Nephron progenitor cell (in vitro differentiated cells): ENCODE results near the gene IFNAR1.
A peak's percentile ranks its signal among the peaks of the same experiment; 100 is the strongest.

Source experiments
- DNase-seq: peaks from one replicate; pipeline ENCODE4 v3.0.0; 2021
- H3K27ac Mint-ChIP-seq: 2 replicates; pipeline ENCODE4 v1.8.0; 2021; ENCODE audit warnings: mild to moderate bottlenecking, moderate library complexity, mixed read lengths
- H3K27me3 Mint-ChIP-seq: 2 replicates; pipeline ENCODE4 v1.8.0; 2021; ENCODE audit warnings: mild to moderate bottlenecking, low read depth, mixed read lengths; ENCODE audit not compliant: poor library complexity
- H3K36me3 Mint-ChIP-seq: 2 replicates; pipeline ENCODE4 v1.8.0; 2021; ENCODE audit warnings: low read depth, mixed read lengths
- H3K4me1 Mint-ChIP-seq: 2 replicates; pipeline ENCODE4 v1.8.0; 2021; ENCODE audit warnings: mixed read lengths
- H3K4me3 Mint-ChIP-seq: 2 replicates; pipeline ENCODE4 v1.8.0; 2021; ENCODE audit warnings: mild to moderate bottlenecking, moderate library complexity, mixed read lengths
- H3K9me3 Mint-ChIP-seq: 2 replicates; pipeline ENCODE4 v1.8.0; 2021; ENCODE audit warnings: mild to moderate bottlenecking, moderate library complexity, mixed read lengths
- TF ChIP-seq, protein P1 (sequence below): fragments of 200-600 bp; sonication (generic); IDR thresholded peaks from 2 replicates; pipeline ENCODE4 v1.5.0; 2021; ENCODE audit warnings: antibody characterized with exemption

The IFNAR1 gene

DNA sequence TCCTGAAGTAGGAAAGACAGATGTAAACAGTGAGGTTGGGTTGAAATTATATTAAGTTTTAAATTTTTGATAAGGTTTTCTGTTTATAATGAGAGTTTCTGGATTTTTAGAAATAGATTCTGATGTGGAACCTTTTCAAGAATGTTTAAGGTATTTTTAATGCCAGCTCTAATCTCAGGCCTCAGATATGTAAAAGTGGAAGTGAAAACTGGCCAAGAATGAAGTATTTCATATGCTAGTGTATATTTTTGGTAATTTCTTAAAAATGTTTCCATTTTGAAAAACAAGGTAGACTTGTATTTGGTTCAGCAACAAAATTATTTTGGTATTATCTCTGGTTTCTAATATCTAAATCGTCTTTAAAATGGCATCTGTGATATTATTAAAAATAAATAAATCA, 14.4 kb downstream of the IFNAR1 start:
- H3K27ac Mint-ChIP-seq, result no peak overlapping the region
- TF ChIP-seq, protein P1, sequence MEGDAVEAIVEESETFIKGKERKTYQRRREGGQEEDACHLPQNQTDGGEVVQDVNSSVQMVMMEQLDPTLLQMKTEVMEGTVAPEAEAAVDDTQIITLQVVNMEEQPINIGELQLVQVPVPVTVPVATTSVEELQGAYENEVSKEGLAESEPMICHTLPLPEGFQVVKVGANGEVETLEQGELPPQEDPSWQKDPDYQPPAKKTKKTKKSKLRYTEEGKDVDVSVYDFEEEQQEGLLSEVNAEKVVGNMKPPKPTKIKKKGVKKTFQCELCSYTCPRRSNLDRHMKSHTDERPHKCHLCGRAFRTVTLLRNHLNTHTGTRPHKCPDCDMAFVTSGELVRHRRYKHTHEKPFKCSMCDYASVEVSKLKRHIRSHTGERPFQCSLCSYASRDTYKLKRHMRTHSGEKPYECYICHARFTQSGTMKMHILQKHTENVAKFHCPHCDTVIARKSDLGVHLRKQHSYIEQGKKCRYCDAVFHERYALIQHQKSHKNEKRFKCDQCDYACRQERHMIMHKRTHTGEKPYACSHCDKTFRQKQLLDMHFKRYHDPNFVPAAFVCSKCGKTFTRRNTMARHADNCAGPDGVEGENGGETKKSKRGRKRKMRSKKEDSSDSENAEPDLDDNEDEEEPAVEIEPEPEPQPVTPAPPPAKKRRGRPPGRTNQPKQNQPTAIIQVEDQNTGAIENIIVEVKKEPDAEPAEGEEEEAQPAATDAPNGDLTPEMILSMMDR, result no peak
- H3K4me1 Mint-ChIP-seq, result no peaks in the 10 kb centered on the region
- peaks cover 76% of the 10 kb centered on the region for H3K36me3 Mint-ChIP-seq
- H3K4me3 Mint-ChIP-seq, result no peak overlapping the region
- no peaks in the 10 kb centered on the region for H3K27me3 Mint-ChIP-seq
- no peak for DNase-seq
- H3K9me3 Mint-ChIP-seq, result peaks cover 13% of the 10 kb centered on the region

DNA sequence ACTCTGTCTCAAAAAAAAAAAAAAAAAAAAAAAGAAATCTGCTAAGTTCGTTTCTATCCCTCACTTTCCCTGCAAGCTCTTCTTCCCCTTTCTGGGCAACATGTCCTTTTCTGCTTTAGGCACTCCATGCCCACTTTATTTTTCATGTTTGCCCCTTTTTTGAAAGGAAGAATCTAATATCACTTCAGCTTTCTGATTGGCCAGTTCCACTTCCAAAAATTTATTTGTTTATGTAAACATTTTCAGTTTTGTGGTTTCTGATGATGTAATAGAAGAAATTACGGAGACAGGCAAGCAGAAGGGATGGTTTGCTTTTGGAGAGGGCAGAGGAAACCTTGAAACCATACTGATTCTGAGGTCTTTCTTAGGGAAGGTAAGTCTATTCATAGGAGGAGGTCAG, 15.1 kb downstream of the IFNAR1 start:
- Mint-ChIP-seq H3K9me3 (peaks cover 5% of the 10 kb centered on the region), H3K4me3 (no peak overlapping the region), H3K36me3 (peaks cover 70% of the 10 kb centered on the region), H3K4me1 (no peaks in the 10 kb centered on the region), H3K27me3 (no peaks in the 10 kb centered on the region), H3K27ac (peak overlapping the region; percentile 26)
- TF ChIP-seq, protein P1, result no peak
- DNase-seq, result no peak

DNA sequence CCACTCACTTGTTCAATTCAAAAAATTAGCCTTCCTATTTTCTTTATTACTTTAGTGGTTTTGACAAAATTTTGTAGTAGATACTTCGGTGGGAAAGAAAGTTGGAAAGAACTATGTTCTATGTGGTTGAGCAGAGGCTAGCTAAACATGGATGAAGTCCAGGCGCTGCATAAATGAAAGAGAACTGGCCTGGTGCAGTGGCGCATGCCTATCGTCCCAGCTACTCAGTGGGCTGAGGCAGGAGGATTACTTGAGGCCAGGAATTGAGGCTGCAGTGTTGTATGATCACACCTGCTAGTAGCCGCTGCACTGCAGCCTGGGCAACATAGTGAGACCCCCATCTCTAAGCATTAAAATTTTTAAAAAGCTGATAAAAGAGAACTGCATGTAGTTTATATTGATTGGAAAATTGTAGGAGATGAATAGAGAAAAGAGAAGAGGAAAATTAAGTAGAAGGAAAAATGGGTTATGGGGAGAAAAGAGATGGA, 21.0 kb downstream of the IFNAR1 start:
- DNase-seq, result no peak
- no peaks in the 10 kb centered on the region for H3K4me1 Mint-ChIP-seq
- TF ChIP-seq, protein P1, result no peak

GRCh38 chr21:33348706-33349105, 23.9 kb downstream of the IFNAR1 start:
- no peak for DNase-seq
- Mint-ChIP-seq H3K4me3 (no peak overlapping the region), H3K9me3 (no peaks in the 10 kb centered on the region), H3K36me3 (peaks cover 60% of the 10 kb centered on the region), H3K27me3 (peaks cover 3% of the 10 kb centered on the region), H3K4me1 (no peaks in the 10 kb centered on the region), H3K27ac (no peak overlapping the region)
- TF ChIP-seq, protein P1, result no peak

More for the DNA sequence above, 21.0 kb downstream of the IFNAR1 start:
- peaks cover 69% of the 10 kb centered on the region for H3K36me3 Mint-ChIP-seq
- H3K9me3 Mint-ChIP-seq, result no peaks in the 10 kb centered on the region
- H3K27ac Mint-ChIP-seq, result no peak overlapping the region
- H3K27me3 Mint-ChIP-seq, result no peaks in the 10 kb centered on the region
- H3K4me3 Mint-ChIP-seq, result no peak overlapping the region

DNA sequence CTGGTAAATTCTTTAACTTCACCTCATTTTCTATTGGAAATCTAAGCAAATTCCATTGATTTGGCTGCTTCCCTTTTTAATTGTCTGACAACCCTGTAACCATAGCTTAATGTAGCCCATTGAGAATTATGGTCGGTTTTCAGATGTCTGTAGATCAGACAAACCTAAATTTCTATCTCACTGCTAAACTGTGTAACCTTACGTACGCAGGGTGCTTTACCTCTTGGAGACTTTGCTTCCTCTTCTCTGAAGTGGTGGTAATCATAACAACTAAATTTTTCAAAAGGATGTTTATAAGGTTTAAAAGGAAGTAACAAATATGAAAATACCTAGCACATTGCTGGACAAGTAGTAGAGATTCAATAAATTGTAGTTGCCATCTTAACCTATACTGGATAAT, 25.9 kb downstream of the IFNAR1 start:
- Mint-ChIP-seq H3K4me1 (no peaks in the 10 kb centered on the region), H3K36me3 (peaks cover 62% of the 10 kb centered on the region), H3K27ac (no peak overlapping the region), H3K4me3 (no peak overlapping the region), H3K9me3 (no peaks in the 10 kb centered on the region), H3K27me3 (peaks cover 4% of the 10 kb centered on the region)
- TF ChIP-seq, protein P1, result no peak
- DNase-seq, result no peak

DNA sequence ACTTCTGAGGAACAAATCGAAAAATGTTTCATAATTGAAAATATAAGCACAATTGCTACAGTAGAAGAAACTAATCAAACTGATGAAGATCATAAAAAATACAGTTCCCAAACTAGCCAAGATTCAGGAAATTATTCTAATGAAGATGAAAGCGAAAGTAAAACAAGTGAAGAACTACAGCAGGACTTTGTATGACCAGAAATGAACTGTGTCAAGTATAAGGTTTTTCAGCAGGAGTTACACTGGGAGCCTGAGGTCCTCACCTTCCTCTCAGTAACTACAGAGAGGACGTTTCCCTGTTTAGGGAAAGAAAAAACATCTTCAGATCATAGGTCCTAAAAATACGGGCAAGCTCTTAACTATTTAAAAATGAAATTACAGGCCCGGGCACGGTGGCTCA, 30.6 kb downstream of the IFNAR1 start:
- no peaks in the 10 kb centered on the region for H3K9me3 Mint-ChIP-seq
- no peak overlapping the region for H3K4me3 Mint-ChIP-seq
- H3K27me3 Mint-ChIP-seq, result peaks cover 4% of the 10 kb centered on the region
- H3K36me3 Mint-ChIP-seq, result peaks cover 48% of the 10 kb centered on the region
- no peak overlapping the region for H3K27ac Mint-ChIP-seq
- H3K4me1 Mint-ChIP-seq, result no peaks in the 10 kb centered on the region
- TF ChIP-seq, protein P1, result no peak
- DNase-seq, result no peak
